Adrenal gland (tissue), 12 donors: ENCODE data around the gene CCDC185. TPM values are rescaled to one million over a fixed set of nuclear protein-coding genes. Genes with fewer than 3 reads are reported as not detected.

Source experiments
- DNase-seq, 7 donors: peaks; one replicate each; pipeline ENCODE4 v3.0.0-alpha.2; 2019 to 2020
- H3K27ac ChIP-seq, 5 donors: fragments of 200-600 bp; sonication (generic) in 4 of 5; 1 replicate in 3 of 5; 2 replicates in 2 of 5; pipeline versions ENCODE4 v1.5.1 to v1.8.0; 2016 to 2020; ENCODE audit warnings: mild to moderate bottlenecking in 1 of 5
- H3K27me3 ChIP-seq: fragments of 200-600 bp; 2 replicates; pipeline ENCODE4 v1.8.0; 2021
- H3K36me3 ChIP-seq, 2 donors: fragments of 200-600 bp; replicated peaks in 1 of 2; 1 replicate in 1 of 2; 2 replicates in 1 of 2; pipeline versions ENCODE4 v1.5.1 to v1.8.0; 2018 to 2022
- H3K4me1 ChIP-seq, 2 donors: fragments of 200-600 bp; replicated peaks in 1 of 2; 1 replicate in 1 of 2; 2 replicates in 1 of 2; pipeline versions ENCODE4 v1.5.1 to v1.8.0; 2018 to 2021
- H3K4me3 ChIP-seq, 4 donors: fragments of 200-600 bp; sonication (generic) in 3 of 4; one replicate each; pipeline ENCODE4 v1.5.1; 2016 to 2018
- H3K9me3 ChIP-seq, 3 donors: fragments of 200-600 bp; sonication (generic) in 1 of 3; replicated peaks in 1 of 3; 1 replicate in 2 of 3; 2 replicates in 1 of 3; pipeline versions ENCODE4 v1.5.1 to v1.8.0; 2016 to 2021
- CTCF ChIP-seq, 6 experiments: fragments of 450-650 bp in 4 of 6; fragments of 200-600 bp in 2 of 6; sonication (generic) in 1 of 6; IDR thresholded peaks; 1 replicate in 5 of 6; 2 replicates in 1 of 6; pipeline versions ENCODE4 v1.5.1 to v1.8.0; 2016 to 2021; ENCODE audit warnings: antibody characterized with exemption in 6 of 6, mild to moderate bottlenecking in 2 of 6, moderate library complexity in 1 of 6
- POLR2A ChIP-seq, 2 donors: fragments of 450-650 bp; IDR thresholded peaks; one replicate each; pipeline ENCODE4 v1.6.1; 2017; ENCODE audit warnings: antibody characterized with exemption in 2 of 2, mild to moderate bottlenecking in 2 of 2, moderate library complexity in 1 of 2
- WGBS, 4 donors: extraction: QIAGEN DNeasy Blood & Tissue Kit in 2 of 4; methylation state at CpG; one replicate each; pipeline versions ENCODE4 v1.1.5 to v1.1.7; 2013 to 2017; 5-methylcytosine and 5-hydroxymethylcytosine counted together
- intact Hi-C, 2 donors: fragments of 100-400 bp; cut with DNase I; formaldehyde crosslinking; loops; one replicate each; pipeline versions ENCODE4 v1.14.1 to v1.15.0; 2022 to 2023
- polyA plus RNA-seq, 3 donors: library from polyadenylated mRNA; stranded (reverse); fragments of 200-250 nt in 2 of 3; fragments of 350-450 nt in 1 of 3; fragmentation: Illumina TruSeq in 1 of 3; extraction: RNeasy Lipid Tissue Mini Kit (QIAGEN cat#74804) in 1 of 3; gene quantifications; one replicate each; pipeline ENCODE4 v1.2.3, GENCODE V29; 2013 to 2014
- total RNA-seq, 9 donors: library from RNA; depleted of rRNA in 4 of 9; stranded (reverse); fragments of >200 nt in 4 of 9; fragments of 120-200 nt in 1 of 9; fragmentation: NEBNext Ultra II Directional in 1 of 9; extraction: Animal tissue kit (Norgen Biotek cat#: 25700) in 1 of 9; gene quantifications; one replicate each; pipeline versions ENCODE4 v1.1.0 to v1.2.4, GENCODE V29; 2013 to 2023
- donor health status: healthy with polysubstance abuse.
- donor health status: Bipolar disorder and iron deficiency.
- donor health status: DM: yes; HTN: yes; CAD: no.
- donor health status: DM: no; HTN: no; CAD: no.
- donor health status: DM: no; HTN: no; CAD: no.
- donor health status: DM: yes; HTN: yes; CAD: no.

Gene CCDC185
- total and polyA plus RNA-seq, 12 donors, result not detected

DNA sequence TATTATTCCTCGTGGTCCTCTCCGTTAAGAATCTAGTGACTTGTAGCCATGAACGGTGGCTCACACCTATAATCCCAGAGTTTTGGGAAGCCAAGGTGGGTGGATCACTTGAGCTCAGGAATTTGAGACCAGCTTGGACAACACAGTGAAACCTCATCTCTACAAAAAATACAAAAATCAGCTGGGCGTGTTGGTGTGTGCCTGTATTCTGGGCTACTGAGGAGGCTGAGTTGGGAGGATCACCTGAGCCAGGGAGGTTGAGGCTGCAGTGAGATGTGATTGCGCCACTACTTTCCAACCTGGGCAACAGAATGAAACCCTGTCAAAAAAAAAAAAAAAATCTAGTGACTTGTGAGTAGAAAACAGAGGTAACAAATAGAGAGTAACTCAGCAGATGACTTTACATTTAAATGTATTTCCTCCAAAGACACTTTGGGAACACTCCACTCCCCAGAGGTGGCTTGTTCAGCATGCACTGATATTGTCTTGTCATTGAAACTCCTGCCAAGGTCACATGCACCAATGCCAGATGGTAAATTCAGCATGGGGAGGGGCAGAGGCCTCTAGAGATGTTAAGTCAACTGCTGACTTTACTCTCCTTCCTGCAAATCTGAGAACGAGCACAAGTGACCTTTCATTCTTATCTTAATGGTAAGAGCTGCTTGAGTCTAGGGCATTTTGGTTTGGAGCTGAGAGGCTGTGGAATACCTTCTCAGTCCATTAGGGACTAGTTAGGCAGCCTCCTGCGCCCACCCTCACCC is 24.9 kb downstream of the CCDC185 start:
- Histone ChIP-seq H3K4me3 (no peak overlapping the region), H3K4me1 (no peaks in the 10 kb centered on the region), H3K9me3 (no peaks in the 10 kb centered on the region), H3K27me3 (no peaks in the 10 kb centered on the region), H3K36me3 (no peaks in the 10 kb centered on the region), H3K27ac (no peak overlapping the region)
- DNase-seq, result no peak
- intact Hi-C loops, result no loop called here
- WGBS, 4 donors, result 72 to 83% (median 77%) methylated on average over 7 of the region's 7 CpGs
- TF ChIP-seq CTCF (IDR thresholded peaks at IDR 0.05) (no peak), POLR2A (IDR thresholded peaks at IDR 0.05) (no peak)

DNA sequence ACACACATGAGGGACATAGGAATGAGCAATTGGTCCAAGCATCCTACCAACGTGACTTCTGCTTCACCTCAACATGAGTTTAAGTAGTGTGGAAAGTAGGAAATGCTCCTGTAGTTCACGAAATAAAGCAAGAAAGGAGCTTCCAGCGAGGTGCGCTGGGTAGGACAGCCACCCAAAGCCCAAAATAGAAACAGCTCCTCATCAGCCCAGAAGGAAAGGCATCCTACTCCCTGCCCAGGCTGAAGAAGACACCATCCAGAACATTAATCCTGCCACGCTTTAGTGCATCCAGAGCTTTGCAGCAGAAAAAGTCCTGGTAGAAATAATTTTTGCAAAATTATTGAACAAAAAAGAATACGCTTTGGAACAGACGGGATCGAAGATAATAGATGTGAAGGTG is 25.9 kb downstream of the CCDC185 start:
- Histone ChIP-seq H3K27ac (no peak overlapping the region), H3K9me3 (no peaks in the 10 kb centered on the region), H3K36me3 (no peaks in the 10 kb centered on the region), H3K27me3 (no peaks in the 10 kb centered on the region), H3K4me1 (no peaks in the 10 kb centered on the region), H3K4me3 (no peak overlapping the region)
- WGBS, 4 donors, result 91 to 93% (median 92%) methylated on average over 8 of the region's 8 CpGs
- intact Hi-C loops, result no loop called here
- no peak for TF ChIP-seq CTCF (IDR thresholded peaks at IDR 0.05)
- TF ChIP-seq POLR2A (IDR thresholded peaks at IDR 0.05), result no peak
- no peak for DNase-seq

DNA sequence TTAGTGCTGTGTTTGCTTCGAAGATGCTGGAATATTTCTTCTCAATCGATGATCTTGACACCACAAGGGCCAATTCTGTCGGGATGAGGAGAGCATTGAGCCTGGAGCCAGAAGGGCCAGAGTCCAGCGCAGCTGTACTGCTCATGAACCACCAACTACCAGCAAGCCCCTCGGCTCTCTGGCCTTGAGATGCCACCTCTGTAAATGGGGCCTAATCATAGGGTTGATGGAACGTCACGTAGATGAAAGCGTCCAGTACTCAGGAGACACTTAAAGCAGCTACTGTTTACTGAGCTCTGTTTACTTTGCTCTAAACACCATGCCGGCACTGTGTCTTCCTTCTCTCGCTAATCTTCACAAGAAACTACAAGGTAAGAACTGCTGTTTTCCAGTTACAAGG is 26.3 kb downstream of the CCDC185 start:
- no peaks in the 10 kb centered on the region for H3K9me3 ChIP-seq
- no peak overlapping the region for H3K27ac ChIP-seq
- no peak for DNase-seq
- no peak overlapping the region for H3K4me3 ChIP-seq
- H3K36me3 ChIP-seq, result no peaks in the 10 kb centered on the region
- WGBS, 4 donors, result 82 to 89% (median 84%) methylated on average over 10 of the region's 10 CpGs
- TF ChIP-seq POLR2A (IDR thresholded peaks at IDR 0.05) (no peak), CTCF (IDR thresholded peaks at IDR 0.05) (no peak)
- intact Hi-C loops, result no loop called here
- no peaks in the 10 kb centered on the region for H3K27me3 ChIP-seq
- no peaks in the 10 kb centered on the region for H3K4me1 ChIP-seq

- Histone ChIP-seq H3K27me3 (no peaks in the 10 kb centered on the region), H3K4me1 (no peaks in the 10 kb centered on the region), H3K36me3 (no peaks in the 10 kb centered on the region), H3K9me3 (no peaks in the 10 kb centered on the region), H3K27ac (no peak overlapping the region), H3K4me3 (no peak overlapping the region)
- TF ChIP-seq CTCF (IDR thresholded peaks at IDR 0.05) (no peak), POLR2A (IDR thresholded peaks at IDR 0.05) (no peak)
- intact Hi-C loops, result no loop called here
- WGBS, 4 donors, result 13 to 33% (median 22%) methylated on average over 1 of the region's 1 CpG
- peak in 6 of 7 donors; percentile 36 to 64 (median 40) for DNase-seq
Measured at GRCh38 chr1:223421025-223421424, 27.8 kb downstream of the CCDC185 start.
